ENCODE data around the gene SCARB1.

Gene SCARB1

DNA sequence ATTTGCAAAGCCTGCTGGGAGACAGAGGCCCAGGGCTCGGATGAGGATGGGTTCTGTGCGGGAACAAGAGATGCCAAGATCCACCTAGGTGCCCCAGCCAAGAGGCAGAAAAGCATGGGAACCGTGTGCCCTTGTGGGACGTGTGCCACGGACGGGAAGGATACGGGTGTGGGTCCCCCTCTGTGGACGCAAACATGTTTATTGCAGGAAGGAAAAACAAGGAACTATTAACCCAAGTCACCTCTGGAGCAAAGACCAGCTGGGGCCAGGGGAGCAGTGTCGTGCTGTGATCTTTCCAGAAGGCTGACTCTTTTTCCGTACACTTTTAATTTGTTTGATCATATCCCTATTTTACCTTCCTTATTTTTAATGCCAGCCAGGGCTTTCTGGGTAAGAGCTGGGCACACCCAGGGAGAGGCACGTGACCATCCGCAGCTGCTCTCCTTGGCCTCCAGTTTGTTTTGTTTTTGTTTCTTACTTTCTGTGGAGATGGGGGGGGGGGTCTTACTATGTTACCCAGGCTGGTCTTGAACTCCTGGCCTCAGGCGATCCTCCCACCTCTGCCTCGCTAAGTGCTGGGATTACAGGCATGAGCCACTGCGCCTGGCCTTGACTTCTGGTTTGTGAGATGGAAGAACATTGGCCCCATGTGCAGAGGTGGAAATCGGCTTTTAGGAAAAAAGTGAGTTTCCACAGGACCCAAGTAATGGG lies 20.7 kb downstream of the SCARB1 start:
- DNase-seq (ENCODE audit: low read depth in 1 of 2, low spot score in 1 of 2), result no peak

DNA sequence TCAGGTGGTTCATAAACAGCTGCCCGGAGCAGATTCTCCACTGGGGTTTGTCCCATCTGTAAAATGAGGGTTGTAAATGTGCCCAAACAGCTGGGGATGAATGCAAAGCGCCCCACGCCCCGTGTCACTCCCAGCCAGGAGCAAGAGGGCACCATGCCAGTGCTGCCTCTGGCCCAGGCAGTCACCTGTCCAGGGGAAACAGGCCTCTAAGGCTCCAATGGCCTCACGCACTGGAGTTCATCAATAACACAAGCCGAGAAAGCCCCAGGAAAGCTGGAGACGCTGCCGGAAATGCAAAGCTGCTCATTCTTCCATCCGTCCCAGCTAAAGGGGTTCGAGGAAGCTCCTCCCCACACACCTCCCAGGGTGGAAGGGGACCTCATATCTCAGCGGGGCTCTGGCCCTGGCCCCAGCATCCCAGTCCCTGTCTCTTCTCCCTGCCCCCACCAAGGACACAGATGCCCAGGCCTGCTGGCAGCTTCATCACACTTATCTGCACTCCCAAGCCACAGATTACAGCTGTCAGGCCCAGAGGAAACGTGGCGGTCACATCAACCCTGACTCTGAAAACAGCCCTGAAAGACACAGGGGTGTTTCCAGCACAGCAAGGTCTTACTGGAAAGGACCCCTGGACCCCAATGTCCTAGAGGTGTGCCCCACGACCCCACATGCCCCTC lies 21.5 kb downstream of the SCARB1 start:
- no peak for DNase-seq (ENCODE audit: low read depth in 1 of 2, low spot score in 1 of 2)

DNA sequence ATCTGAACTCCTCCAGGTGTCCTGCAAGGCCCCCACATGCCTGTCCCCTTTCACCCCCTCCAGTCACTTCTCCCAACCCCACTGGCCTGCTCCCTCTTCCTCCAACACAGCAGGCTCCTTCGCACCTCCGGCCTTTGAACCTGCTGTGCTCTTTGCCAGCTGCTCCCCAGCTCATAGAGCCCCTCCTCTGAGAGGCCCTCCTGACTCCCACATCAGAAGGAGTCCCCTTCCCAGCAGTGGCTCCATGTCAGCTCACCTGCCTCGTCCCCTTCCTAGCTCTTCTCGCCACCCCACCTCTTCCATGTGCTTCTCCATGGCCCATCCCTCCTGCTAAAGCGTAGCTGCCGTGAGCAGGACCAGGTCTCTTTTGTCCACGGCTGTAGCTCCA lies 22.1 kb downstream of the SCARB1 start:
- DNase-seq (ENCODE audit: low read depth in 1 of 2, low spot score in 1 of 2), result no peak

DNA sequence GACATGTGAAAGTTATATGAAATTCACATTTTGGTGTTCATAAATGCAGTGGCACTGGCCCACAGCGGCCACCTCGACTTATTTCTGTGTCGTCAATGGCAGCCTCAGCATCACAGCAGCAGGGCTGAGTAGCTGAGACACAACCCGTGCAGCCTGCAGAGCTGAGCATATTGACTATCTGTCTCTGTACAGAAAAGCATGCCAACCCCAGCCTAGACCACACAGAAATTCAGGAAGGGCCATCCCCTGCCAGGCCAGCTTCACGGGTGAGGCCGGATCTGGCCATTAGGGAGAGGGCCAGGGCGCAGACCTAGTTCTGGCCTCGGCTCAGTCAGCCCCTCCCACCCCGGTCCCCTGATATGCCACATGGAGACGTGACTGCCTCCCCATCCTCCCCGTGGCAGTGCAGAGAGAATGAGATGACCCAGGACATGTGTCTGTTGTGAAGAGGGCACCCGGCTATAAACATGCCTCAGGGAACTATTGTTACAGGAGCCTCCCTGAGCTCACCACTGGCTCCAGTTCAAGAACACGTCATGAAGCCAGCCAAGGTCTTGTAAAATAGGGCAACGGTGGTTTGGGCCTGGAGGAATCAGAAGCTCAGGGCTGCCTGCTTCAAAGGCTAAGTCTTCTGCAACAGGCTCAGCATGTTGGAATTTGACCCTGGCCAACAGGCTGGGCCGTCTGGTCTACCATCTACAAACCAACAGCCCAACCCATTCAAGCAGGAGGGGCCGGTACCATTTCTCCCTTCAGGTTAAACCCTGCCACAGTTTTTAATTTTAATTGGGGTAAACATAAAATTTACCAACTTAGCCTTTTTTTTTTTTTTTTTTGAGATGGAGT lies 25.5 kb downstream of the SCARB1 start:
- no peak for DNase-seq (ENCODE audit: low read depth in 1 of 2, low spot score in 1 of 2)

DNA sequence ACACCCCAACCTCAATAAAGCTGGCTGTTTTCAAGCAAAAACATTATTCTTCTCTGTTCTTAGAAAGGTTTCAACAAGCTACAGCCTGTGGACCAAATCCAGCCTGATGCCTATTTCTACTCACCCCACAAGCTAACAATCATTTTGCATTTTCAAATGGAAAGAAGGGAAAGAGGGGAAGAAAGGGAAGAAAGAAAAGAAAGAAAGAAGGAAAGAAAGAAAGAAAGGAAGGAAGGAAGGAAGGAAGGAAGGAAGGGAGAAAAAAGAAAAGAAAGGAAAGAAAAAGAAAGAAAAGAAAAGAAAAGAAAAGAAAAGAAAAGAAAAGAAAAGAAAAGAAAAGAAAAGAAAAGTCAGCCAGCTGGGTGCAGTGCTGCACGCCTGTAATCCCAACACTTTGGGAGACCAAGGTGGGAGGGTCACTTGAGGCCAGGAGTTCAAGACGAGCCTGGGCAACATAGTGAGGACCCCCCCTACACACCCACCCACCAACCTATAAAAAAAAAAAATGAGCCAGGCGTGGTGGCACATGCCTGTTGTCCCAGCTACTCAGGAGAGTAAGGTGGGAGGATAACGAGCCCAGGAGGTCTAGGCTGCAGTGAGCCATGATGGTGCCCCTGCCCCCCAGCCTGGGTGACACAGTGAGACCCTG lies 26.3 kb downstream of the SCARB1 start:
- no peak for DNase-seq (ENCODE audit: low read depth in 1 of 2, low spot score in 1 of 2)

DNA sequence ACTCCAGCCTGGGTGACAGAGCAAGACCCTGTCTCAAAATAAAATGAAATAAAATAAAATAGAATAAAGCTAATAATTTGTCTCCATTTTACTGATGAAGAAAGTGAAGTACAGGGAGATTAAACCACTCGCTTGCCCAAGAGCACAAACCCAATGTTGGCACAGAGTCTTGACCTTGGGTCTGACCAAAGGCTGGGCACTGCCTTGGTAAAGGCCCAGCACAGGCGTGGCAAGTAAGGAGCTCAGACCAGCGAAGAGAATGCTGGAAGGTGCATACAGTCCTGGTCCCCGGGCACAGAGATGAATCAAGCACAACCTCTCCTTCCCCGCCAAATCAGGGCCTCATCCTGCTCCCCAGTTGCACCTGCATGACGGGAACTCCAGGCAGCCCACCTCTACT lies 26.9 kb downstream of the SCARB1 start:
- no peak for DNase-seq (ENCODE audit: low read depth in 1 of 2, low spot score in 1 of 2)

DNA sequence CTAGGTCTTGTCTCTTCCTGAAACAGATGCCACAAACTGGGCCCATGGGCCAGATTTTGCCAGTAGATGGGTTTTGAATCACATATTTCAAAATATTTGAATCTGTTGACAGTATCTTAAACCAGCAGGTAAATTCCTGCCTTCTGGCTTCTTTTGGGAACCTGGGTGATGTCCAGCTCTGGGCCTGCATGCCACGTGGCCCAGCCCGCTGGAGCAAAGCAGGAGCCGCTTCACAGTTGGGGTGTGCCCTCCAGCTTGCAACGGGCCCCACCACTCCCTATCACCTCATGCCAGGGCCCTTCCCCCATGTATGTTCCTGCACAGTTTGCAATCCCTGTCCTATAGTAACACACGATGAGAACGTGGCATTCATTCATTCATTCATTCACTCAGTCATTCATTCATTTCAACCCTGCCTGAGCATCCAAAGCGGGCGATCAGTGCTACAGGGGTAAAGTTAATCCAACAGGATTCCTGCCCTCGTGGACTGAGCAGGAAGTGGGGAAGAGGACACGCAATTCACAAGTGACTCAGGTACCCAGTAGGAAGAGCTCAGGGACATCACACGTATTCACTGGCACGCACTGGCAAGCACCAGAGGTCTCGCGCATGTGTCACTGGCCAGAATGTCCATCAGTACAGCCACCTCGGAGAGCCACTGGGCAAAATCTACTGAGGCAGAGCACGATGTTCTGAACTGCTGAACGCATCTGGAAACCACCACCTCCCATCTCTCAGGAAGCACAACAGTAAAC lies 27.8 kb downstream of the SCARB1 start:
- DNase-seq (ENCODE audit: low read depth in 1 of 2, low spot score in 1 of 2), result no peak

DNA sequence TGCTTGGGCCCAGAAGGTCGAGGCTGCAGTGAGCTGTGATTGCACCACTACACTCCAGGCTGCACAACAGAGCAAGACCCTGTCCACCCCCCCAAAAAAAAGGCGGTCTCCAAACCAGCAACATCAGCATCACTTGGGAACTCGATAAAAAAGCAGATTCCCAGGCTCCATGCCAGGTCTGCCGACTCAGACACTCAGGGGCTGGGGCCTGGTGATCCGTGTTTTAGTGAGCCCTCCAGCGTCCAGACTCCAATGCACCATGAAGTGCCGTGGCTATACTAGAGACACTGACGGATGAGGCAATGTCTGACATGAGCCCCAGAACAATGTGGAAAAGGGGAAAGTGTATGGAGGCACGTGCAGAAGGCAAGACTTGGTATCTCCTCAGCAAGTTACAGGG lies 28.8 kb downstream of the SCARB1 start:
- DNase-seq (ENCODE audit: low read depth in 1 of 2, low spot score in 1 of 2), result no peak

DNA sequence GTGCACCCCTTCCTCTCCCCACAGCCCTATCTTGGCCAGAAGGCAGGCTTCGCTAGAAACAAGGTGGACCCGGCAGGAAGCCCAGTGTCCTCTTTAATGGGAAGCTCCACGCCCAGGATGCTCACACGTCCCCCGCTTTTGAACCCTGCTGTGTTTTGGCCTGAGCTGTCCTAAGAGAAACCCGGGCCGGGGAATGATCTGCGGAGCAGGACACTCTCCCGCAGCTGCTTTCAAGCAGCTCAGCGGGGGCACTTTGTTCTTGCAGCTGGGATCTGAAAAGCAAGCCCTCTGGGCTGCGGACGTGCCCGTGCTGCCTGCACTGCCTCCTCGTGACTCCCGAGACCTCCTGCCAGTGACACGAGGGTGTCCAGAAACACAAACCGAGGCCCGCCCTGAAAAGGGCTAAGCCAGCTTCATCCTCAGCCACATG lies 30.0 kb downstream of the SCARB1 start:
- DNase-seq (ENCODE audit: low read depth in 1 of 2, low spot score in 1 of 2), result no peak

DNA sequence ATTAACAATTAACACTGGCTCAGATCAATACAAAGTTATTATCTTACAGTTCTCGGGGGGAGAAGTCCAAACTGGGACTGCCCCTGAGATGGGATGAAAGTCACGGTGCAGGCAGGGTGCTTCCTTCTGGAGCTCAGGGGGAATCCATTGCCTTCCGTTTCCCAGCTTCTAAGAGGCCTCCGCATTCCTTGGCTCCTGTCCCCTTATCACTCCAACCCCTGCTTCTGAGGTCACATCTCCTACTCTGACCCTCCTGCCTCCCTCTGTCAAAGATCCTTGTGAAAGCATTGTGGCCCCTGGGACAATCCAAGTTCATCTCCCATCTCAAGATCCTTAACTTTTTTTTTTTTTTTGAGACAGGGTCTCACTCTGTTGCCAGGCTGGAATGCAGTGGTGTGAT lies 30.8 kb downstream of the SCARB1 start:
- DNase-seq (ENCODE audit: low read depth in 1 of 2, low spot score in 1 of 2), result no peak

DNA sequence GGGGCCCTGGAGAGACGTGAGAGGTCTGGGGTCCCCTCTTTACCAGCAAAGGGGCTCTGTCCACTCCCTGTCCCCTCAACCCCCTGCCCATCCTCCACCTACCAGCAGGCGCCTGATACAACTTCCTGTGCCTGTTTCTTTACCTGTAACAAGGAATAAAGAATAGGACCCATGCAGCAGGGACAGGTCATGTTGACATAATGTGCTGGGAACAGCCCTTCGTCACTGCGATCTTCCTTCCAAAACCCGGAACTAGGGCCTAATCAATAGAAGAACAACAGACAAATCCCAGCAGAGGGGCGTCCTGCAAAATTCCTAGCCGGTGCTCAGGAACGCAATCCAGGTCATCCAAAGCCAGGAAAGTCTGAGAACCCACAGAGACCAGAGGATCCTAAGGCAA lies 32.1 kb downstream of the SCARB1 start:
- no peak for DNase-seq (ENCODE audit: low read depth in 1 of 2, low spot score in 1 of 2)

DNA sequence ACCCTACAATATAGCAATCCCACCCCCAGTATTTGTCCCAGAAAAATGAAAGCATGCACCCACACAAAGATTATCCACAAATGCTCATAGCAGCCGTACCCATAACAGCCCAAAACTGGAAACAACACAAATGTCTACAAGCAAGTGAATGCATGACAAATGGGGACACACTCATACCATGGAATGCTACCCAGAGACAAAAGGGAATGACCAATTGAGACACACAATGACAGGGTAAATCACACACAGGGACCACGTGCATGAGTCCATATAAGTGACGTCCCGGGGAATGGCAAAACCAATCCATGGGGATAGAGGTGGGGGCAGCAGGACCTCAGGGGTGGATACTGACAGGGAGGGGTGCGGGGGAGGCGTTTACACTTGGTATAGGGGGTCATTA lies 33.4 kb downstream of the SCARB1 start:
- DNase-seq (ENCODE audit: low read depth in 1 of 2, low spot score in 1 of 2), result no peak

DNA sequence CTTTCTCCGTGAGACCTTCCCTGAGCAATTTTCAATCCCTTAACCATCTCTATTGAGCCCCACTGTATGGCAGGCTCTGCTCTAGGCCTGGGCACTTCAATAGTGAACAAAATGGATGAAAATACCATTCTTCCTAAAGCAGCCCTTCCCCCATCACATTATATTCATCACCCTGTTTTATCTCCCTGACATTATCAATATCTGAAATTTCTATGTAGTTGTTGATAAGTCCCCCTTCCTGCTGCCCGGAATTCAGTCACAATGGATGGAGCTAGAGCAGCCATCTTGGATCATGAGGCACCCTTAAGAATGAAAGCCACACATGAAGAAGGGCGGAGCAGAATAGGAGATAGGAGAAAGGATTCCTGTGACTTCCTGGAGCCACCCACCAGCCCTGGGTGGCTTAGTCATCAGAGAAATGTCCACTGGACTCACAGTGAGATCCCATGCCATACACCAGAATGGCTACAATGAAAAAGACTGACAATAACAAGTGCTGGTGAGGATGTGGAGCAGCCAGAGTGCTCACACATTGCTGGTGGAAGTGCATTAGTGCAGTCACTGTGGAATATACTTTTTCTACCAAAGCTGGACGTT lies 33.9 kb downstream of the SCARB1 start:
- DNase-seq (ENCODE audit: low read depth in 1 of 2, low spot score in 1 of 2), result no peak

DNA sequence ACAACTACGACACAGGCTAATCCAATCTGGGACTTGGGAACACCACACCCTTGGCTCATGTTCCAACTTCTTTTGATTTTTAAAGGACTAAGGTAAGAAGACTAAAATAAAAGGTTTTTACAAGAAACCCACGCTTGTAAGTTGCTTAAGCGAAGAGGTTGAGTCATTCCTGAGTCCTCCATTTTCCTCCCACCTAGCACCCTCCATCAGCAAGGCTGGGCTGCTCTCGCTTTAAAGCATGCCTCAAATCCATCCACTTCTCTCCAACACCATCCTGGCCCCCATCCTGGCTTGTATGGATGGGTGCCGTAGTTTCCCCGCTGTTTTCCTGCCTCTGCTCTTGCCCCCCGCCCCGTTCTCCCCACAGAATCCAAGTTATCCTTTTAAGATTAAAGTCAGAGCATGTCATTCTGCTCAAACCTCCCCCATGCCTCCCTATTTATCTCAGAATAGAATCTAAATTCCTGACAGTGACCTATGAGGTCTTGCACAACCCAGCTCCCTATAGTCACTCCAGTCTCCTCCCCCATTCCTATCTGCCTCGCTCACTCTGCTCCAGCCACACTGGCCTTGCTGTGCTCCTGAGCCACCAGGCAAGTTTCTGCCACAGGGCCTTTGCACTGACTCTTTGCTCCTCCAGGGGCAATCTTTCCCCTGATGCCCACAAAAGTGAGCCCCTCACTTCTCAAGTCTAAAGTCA lies 34.5 kb downstream of the SCARB1 start:
- DNase-seq (ENCODE audit: low read depth in 1 of 2, low spot score in 1 of 2), result no peak

DNA sequence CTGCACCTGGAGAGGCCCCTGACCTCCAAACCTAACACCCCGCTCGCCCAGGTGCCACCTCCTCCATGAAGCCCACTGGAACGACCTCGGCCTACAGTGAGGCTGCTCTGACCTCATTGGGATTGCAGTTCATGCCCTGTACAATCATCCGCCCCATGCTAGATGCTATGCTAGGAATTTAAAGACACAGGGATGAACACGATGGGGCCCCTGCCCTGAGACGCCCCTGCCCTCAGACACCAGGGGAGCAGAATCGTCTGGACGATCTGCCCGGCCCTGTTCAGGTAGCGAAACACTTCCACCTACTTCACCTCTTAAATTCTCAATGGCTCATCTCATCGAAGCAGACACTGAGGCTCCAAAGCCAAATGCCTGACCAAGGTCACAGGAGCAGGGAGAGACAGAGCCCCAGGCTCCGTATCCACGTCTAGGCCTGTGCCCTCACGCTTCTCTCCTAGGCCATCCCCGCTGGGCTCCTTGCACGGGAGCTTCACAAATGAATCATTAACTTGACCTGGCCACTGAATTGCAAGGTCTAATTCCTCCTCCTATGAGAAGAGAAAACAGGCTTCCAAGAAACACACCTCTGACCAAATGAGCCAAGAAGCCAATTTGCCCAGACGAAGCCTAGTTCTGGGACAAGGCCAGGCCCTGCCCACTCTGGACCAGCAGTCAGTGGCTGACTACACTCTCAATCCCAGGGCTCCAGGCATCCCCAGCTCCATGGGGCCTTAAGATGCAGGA lies 35.2 kb downstream of the SCARB1 start:
- DNase-seq (ENCODE audit: low read depth in 1 of 2, low spot score in 1 of 2), result no peak

DNA sequence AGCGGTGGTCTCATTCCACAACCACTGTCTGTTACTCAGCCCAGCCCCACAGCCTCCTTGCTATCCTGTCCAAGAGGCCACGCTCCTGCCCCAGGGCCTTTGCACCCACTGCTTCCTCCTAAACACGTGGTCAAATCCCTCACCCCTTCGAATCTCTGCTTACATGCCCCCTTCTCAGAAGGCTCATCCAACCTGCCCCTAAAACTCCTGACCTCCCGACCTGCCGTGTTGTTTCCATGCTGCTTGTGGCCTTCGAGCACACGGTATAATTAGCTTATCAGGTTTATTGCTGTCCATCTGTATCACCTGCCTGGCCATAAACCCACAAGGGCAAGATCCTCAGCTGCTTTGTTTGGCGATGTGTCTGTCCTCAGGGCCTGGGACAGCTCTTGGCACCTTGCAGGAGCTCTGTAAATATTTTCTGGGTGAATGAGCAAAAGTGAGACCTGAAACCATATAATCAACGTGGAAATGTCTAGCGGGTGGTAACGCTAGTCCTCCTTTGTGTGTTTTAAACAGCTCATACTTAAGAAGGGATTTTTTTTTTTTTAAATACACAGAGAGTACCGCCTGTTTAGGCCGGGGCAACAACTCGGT lies 36.0 kb downstream of the SCARB1 start:
- no peak for DNase-seq (ENCODE audit: low read depth in 1 of 2, low spot score in 1 of 2)

DNA sequence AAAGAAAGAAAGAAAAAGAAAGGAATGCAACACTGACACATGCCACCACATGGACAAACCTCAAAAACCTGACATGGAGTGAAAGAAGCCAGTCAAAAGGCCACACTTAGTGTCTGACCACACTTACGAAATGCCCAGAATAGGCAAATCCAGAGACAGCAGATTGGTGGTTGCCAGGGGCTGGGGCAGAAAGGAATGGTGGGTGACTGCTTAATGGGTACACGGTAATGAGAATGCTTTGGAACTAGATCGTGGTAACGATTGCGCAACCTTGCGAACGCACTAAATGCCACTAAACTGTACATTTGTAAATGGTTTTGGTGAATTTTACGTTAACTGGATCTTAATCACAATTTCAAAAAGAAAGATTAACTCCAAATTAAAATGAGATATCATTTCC lies 39.5 kb downstream of the SCARB1 start:
- no peak for DNase-seq (ENCODE audit: low read depth in 1 of 2, low spot score in 1 of 2)

DNA sequence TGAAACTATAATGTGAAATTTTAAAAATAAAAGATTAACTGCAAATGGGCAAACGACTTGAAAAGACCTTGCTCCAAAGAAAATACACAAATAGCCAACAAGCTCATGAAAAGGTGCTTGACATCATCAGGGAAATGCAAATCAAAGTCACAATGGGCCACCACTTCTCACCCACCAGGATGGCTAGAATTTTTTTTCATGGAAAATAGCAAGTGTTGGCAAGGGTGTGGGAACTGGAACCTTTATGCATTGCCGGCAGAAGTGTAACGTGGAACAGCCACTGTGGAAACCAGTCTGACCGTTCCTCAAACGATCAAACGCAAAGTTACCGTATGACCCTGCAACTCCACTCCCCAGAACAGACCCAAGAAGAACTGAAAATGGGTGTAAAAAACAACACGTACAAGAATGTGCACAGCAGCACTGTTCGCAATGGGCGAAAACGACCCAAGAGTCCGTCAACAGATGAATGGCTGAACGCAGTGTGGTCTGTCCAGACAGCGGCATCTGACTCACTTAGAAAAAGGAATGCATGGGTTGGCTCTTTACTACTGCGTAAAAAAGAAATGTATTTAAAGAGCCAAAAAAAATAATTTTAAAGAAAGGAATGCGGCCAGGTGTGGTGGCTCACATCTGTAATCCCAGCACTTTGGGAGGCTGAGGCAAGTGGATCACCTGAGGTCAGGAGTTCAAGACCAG lies 40.2 kb downstream of the SCARB1 start:
- DNase-seq (ENCODE audit: low read depth in 1 of 2, low spot score in 1 of 2), result no peak

All from stimulated activated CD4-positive, alpha-beta T cell treated with anti-CD3 and anti-CD28 coated beads, Interleukin-15, amount 100 ng/mL, for 1 hour (primary cell).